WTC11 (cell line): Measurements from ENCODE around the gene RAD9A. TPM values are rescaled to one million over a fixed set of nuclear protein-coding genes. Genes with fewer than 3 reads are reported as not detected.

Source experiments
- AFF4 ChIP-seq: sonication (generic); formaldehyde crosslinking; IDR thresholded peaks from 2 replicates; pipeline ENCODE4 v1.8.1; 2023; ENCODE audit warnings: mild to moderate bottlenecking, missing genetic modification reagents, borderline replicate concordance
- ATF2 ChIP-seq: sonication (generic); formaldehyde crosslinking; IDR thresholded peaks from 2 replicates; pipeline ENCODE4 v1.8.1; 2022; ENCODE audit warnings: low read depth, missing genetic modification reagents, borderline replicate concordance
- E2F5 ChIP-seq: sonication (generic); formaldehyde crosslinking; IDR thresholded peaks from 2 replicates; pipeline ENCODE4 v1.8.1; 2022; ENCODE audit warnings: mild to moderate bottlenecking, moderate library complexity, missing genetic modification reagents
- FOXJ3 ChIP-seq: sonication (generic); formaldehyde crosslinking; IDR thresholded peaks from 2 replicates; pipeline ENCODE4 v1.9.0; 2021; ENCODE audit warnings: missing genetic modification reagents, mild to moderate bottlenecking, borderline replicate concordance
- FOXK1 ChIP-seq: sonication (generic); formaldehyde crosslinking; IDR thresholded peaks from 2 replicates; pipeline ENCODE4 v1.8.0; 2022; ENCODE audit warnings: mild to moderate bottlenecking, moderate library complexity, missing genetic modification reagents
- GABPB1 ChIP-seq: sonication (generic); formaldehyde crosslinking; IDR thresholded peaks from 2 replicates; pipeline ENCODE4 v1.8.1; 2023; ENCODE audit warnings: mild to moderate bottlenecking, missing genetic modification reagents
- HMGXB4 ChIP-seq: sonication (generic); formaldehyde crosslinking; IDR thresholded peaks from 2 replicates; pipeline ENCODE4 v1.8.1; 2023; ENCODE audit warnings: mild to moderate bottlenecking, moderate library complexity, missing genetic modification reagents
- IRF2 ChIP-seq: sonication (generic); formaldehyde crosslinking; IDR thresholded peaks from 2 replicates; pipeline ENCODE4 v1.8.0; 2022; ENCODE audit warnings: low read depth, missing genetic modification reagents, borderline replicate concordance
- JAZF1 ChIP-seq: fragments of 250-450 bp; sonication (Bioruptor Pico); IDR thresholded peaks from 2 replicates; pipeline ENCODE4 v1.9.0; 2021; ENCODE audit warnings: moderate library complexity, mild to moderate bottlenecking, inconsistent platforms
- KAT7 ChIP-seq: sonication (generic); formaldehyde crosslinking; IDR thresholded peaks from 2 replicates; pipeline ENCODE4 v1.8.1; 2023; ENCODE audit warnings: missing genetic modification reagents, mild to moderate bottlenecking, borderline replicate concordance
- NR1H2 ChIP-seq: sonication (generic); formaldehyde crosslinking; IDR thresholded peaks from 2 replicates; pipeline ENCODE4 v1.9.0; 2021; ENCODE audit warnings: mild to moderate bottlenecking, moderate library complexity, missing genetic modification reagents
- OVOL2 ChIP-seq: fragments of 250-450 bp; sonication (Bioruptor Pico); IDR thresholded peaks from 2 replicates; pipeline ENCODE4 v1.9.0; 2021; ENCODE audit warnings: mild to moderate bottlenecking, borderline replicate concordance
- PREB ChIP-seq: sonication (generic); formaldehyde crosslinking; IDR thresholded peaks from 2 replicates; pipeline ENCODE4 v1.8.1; 2022; ENCODE audit warnings: mild to moderate bottlenecking, missing genetic modification reagents, moderate library complexity, borderline replicate concordance
- SOX15 ChIP-seq: fragments of 250-450 bp; sonication (Bioruptor Pico); IDR thresholded peaks from 2 replicates; pipeline ENCODE4 v1.9.0; 2021; ENCODE audit warnings: mild to moderate bottlenecking
- SP1 ChIP-seq: sonication (generic); formaldehyde crosslinking; conservative IDR thresholded peaks from 2 replicates; pipeline ENCODE4 v1.8.1; 2022; ENCODE audit warnings: missing genetic modification reagents
- ZNF219 ChIP-seq: sonication (generic); formaldehyde crosslinking; IDR thresholded peaks from 2 replicates; pipeline ENCODE4 v1.8.0; 2023; ENCODE audit warnings: missing genetic modification reagents, mild to moderate bottlenecking, borderline replicate concordance
- ZNF281 ChIP-seq: sonication (generic); formaldehyde crosslinking; IDR thresholded peaks from 2 replicates; pipeline ENCODE4 v1.8.0; 2023; ENCODE audit warnings: mild to moderate bottlenecking, missing genetic modification reagents
- ZNF396 ChIP-seq: fragments of 250-450 bp; sonication (Bioruptor Pico); IDR thresholded peaks from 2 replicates; pipeline ENCODE4 v1.8.0; 2021; ENCODE audit warnings: mild to moderate bottlenecking, moderate library complexity, borderline replicate concordance
- total RNA-seq: library from RNA; stranded (reverse); gene quantifications from 3 replicates; pipeline ENCODE4 v1.2.3, GENCODE V29; 2021

Gene RAD9A
- total RNA-seq, 1 experiment from 2014 or later: 45.5 TPM

GRCh38 chr11:67428052-67429001, 36.5 kb downstream of the RAD9A start, which contains the start of gene RPS6KB2 (continued):
- no peak for TF ChIP-seq NR1H2 (CRISPR knock-in tag)
- peak; percentile 85; the same call in 1 of the 2 replicates for TF ChIP-seq HMGXB4 (CRISPR knock-in tag)
- TF ChIP-seq JAZF1 (CRISPR knock-in tag): no peak
- TF ChIP-seq KAT7 (CRISPR knock-in tag): no peak
- TF ChIP-seq ZNF219 (CRISPR knock-in tag): no peak
- TF ChIP-seq FOXK1 (CRISPR knock-in tag): peak; percentile 91
- no peak for TF ChIP-seq AFF4 (CRISPR knock-in tag)
- no peak for TF ChIP-seq FOXJ3 (CRISPR knock-in tag)
- no peak for TF ChIP-seq SOX15 (CRISPR knock-in tag)
- no peak for TF ChIP-seq OVOL2 (CRISPR knock-in tag)
- TF ChIP-seq ZNF396 (CRISPR knock-in tag): no peak
- TF ChIP-seq IRF2 (CRISPR knock-in tag): no peak
- TF ChIP-seq GABPB1 (CRISPR knock-in tag): peak; percentile 86
- no peak for TF ChIP-seq ATF2 (CRISPR knock-in tag)
- no peak for TF ChIP-seq PREB (CRISPR knock-in tag)
- peak; percentile 41; the same call in 1 of the 2 replicates for TF ChIP-seq E2F5 (CRISPR knock-in tag)
- TF ChIP-seq SP1: peak; percentile 89
- 0 out of 2 replicates have a peak, but pooled peaks have one; percentile 50 for TF ChIP-seq ZNF281 (CRISPR knock-in tag)
